ENCODE measurements around the gene SAFB.

- no peak for TF ChIP-seq EZH2 (IDR thresholded peaks at IDR 0.05; ENCODE audit: insufficient read depth, poor library complexity, severe bottlenecking)
- no peak for TF ChIP-seq EZH2phosphoT487 (IDR thresholded peaks at IDR 0.05; ENCODE audit: insufficient read depth, low read depth)
Observed at GRCh38 chr19:5661483-5661882, 38.6 kb downstream of the SAFB start.
